22Rv1 (cell line): ENCODE measurements around the gene TM9SF2.

Source experiments
- ZFX ChIP-seq: fragments of 450-650 bp; IDR thresholded peaks from 2 replicates; pipeline ENCODE4 v1.6.1; 2017; ENCODE audit warnings: antibody characterized with exemption, borderline replicate concordance
- TF ChIP-seq, protein P1 (sequence below): fragments of 450-650 bp; IDR thresholded peaks from 2 replicates; pipeline ENCODE4 v1.5.1; 2017; ENCODE audit warnings: mild to moderate bottlenecking

DNA sequence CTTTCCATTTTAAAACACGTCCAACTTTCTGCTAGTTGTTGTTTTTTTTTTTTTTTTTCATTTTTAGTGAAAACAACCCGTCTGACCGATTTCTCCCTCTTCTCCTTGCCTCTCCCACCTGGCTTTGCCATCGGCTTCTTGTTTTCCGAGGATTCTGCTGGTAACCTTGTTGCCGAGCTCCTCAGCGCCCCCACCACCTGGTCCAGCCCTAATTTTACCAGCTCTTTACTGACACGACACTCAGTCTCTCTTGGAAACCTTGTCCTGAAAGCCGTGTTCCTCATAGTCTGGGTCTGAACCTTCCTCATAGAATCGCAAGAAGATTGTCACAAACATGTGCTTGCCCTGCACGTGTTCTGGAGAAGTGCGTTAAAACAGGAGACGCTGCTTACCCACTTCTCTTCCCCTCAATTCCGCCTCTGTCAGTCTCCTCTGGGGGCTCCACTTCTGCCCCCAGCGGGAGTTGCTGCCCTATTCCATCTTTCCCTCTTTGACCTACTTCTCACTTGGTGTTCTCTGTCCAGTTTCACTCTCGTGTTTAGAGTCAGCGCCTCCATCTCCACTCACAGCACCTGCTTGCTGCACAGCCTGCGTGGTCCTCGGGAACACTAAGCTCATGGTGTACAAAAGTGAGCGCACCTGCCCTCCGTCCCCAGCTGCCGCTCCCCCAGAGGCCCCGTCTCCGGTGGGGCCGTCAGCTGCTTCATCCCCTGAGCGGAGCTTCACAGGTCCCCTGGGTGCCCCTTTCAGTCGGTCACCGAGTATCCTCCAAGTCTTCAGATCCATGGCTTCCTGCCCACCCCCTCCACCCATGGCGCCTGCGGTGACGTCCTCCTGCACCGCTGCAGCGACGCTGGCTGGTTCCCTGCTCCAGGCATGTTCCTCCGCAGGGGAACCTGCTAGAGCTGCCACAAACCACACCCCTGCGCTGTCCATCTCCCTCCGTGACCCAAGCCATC, 65.1 kb downstream of the TM9SF2 start:
- TF ChIP-seq, protein P1, sequence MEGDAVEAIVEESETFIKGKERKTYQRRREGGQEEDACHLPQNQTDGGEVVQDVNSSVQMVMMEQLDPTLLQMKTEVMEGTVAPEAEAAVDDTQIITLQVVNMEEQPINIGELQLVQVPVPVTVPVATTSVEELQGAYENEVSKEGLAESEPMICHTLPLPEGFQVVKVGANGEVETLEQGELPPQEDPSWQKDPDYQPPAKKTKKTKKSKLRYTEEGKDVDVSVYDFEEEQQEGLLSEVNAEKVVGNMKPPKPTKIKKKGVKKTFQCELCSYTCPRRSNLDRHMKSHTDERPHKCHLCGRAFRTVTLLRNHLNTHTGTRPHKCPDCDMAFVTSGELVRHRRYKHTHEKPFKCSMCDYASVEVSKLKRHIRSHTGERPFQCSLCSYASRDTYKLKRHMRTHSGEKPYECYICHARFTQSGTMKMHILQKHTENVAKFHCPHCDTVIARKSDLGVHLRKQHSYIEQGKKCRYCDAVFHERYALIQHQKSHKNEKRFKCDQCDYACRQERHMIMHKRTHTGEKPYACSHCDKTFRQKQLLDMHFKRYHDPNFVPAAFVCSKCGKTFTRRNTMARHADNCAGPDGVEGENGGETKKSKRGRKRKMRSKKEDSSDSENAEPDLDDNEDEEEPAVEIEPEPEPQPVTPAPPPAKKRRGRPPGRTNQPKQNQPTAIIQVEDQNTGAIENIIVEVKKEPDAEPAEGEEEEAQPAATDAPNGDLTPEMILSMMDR: no peak
- no peak for TF ChIP-seq ZFX
